HG03342 (cell line): ENCODE measurements around the gene CBFA2T2.
A peak's percentile ranks its signal among the peaks of the same experiment; 100 is the strongest.
"Not testable (repeated sequence)": the region's sequence is repeated elsewhere in the genome, so short reads cannot be mapped to it uniquely, and the experiment has no call there.

Experiments used
- ATAC-seq: cut with Tn5 transposase; IDR thresholded peaks from one replicate; pipeline ENCODE4 v1.9.1; 2021; ENCODE audit warnings: mild to moderate bottlenecking, moderate library complexity; ENCODE audit not compliant: unreplicated experiment

Gene CBFA2T2

DNA sequence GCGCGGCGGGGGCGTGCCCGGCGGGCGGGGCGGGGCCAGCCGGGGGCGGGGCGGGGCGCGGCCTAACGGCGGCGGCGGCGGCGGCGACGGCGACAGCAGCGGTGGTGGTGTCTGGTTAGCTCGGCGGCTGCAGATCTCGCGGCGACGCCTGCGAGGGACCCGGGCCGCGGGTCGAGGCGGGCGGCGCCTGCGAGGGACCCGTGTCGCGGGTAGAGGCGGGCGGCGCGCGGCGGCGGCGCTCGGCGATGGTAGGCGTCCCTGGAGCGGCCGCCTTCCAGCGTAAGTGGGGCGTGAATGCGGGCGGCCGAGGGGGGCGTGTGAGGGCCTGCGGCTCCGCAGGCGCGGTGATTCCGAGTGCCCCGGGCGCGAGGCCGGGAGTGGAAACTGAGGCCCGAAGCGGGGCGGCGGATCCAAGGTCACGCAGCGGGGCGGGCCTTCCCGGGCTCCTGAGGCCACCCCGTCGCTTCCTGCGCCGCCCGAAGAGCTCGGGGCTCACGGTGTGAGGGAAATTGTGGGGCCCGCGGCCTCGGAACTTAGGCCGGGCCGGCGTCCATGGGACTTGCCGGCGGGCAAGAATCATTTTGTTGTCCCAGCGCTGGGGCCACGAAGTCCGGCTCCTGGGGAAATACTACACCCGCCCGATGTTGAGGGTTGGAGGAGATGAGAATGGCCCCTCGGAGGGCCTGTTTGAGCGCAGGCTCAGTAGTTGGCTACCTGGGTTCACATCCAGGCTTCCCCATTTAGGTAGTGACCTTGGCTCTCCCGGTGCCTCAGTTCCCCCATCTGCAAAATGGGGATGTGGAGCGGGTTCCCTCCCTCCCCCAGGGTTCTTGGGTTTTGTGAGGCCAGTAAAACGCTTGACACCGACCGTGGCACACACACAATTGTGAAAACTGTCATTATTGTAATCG is at the start of gene CBFA2T2:
CBFA2T2 (plus strand) TSS at position 74 of the 911 bp plus-strand sequence; CDS start at position 246, 172 bp downstream.
- ATAC-seq: peak; percentile 45

DNA sequence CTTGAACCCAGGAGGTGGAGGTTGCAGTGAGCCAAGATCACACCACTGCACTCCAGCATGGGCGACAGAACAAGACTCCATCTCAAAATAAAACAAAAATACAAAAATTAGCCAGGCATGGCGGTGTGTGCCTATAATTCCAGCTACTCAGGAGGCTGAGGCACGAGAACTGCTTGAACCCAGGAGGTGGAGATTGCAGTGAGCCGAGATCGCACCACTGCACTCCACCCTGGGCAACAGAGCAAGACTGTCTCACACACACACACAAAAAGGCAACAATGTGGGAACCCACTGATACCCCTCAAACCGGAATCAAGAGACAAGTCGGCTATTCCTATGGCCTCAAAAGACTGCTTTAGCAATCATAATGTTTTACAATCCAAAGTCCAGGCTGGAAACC is 49.3 kb upstream of the CBFA2T2 start:
- not testable (repeated sequence) for ATAC-seq

DNA sequence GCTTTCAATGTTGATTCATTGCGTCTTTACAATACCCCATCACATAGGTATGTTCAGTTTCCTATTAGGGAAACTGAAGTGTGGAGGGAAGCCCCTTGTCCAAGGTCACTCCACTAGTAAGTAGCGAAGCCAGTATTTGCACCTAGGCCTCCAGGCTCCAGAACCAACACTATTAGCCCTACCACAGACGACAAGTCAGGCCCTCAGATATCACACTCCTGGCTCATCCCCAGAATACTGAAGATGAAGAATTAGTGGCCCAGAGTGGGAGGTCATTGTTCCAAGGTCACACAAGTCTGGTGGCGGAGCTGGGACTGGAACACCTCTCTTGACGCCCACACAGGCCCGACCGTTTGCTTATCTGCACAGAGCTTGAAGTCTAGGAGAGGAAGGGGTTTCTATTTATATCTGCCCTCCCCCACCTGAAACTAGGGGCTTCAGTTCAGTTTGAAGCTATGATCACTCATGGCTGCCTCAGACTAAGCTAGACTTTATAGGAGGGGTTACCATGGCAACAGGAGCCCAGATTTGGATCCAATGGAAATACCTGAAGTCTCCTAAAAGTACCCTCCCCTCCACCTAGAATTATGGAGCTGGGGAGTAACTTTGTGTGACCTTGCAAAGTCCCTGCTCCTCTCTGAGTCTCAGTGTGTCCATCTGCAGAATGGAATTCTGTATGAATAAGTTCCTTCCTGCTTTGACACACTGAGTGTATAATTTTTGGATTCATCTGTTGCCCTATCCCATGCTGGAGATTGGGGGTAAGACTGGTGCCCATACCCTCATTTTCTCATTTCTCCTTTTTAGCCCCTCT is 48.5 kb upstream of the CBFA2T2 start:
- ATAC-seq: no peak

GRCh38 chr20:33442136-33443005 is 47.5 kb upstream of the CBFA2T2 start:
- no peak for ATAC-seq

DNA sequence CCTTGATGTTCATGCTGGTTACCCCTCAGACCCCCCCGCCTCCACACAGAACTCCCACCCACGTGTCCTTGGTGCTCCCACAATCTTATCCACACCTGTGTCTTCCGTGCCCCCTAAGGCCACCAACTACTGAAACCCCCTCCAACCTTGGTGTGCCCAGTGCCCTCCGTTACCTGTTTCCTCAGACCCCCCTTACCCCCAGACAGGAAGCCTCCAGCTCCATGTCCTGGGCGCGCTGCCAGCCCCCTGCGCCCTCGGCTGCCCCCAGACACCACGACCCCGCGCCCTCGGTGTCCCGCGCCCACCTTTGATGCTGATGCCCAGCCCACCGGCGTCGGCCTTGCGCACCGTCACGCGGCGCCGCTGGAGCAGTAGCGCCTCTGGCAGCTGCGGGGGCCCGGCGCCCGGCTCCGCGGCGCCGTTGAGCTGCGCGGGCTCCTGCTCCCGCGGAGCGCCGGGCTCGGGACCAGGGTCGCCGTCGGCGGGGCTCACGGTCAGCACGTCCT is 46.8 kb upstream of the CBFA2T2 start:
- ATAC-seq: peak; percentile 22

GRCh38 chr20:33443512-33444239 is 46.2 kb upstream of the CBFA2T2 start, which contains the start of gene SNTA1:
Gene SNTA1, minus strand, starts transcription at chr20:33443763. Its CDS starts 143 bp downstream, at chr20:33443620.
- peak; percentile 73 for ATAC-seq

GRCh38 chr20:33444797-33445560 is 44.9 kb upstream of the CBFA2T2 start:
- no peak for ATAC-seq

DNA sequence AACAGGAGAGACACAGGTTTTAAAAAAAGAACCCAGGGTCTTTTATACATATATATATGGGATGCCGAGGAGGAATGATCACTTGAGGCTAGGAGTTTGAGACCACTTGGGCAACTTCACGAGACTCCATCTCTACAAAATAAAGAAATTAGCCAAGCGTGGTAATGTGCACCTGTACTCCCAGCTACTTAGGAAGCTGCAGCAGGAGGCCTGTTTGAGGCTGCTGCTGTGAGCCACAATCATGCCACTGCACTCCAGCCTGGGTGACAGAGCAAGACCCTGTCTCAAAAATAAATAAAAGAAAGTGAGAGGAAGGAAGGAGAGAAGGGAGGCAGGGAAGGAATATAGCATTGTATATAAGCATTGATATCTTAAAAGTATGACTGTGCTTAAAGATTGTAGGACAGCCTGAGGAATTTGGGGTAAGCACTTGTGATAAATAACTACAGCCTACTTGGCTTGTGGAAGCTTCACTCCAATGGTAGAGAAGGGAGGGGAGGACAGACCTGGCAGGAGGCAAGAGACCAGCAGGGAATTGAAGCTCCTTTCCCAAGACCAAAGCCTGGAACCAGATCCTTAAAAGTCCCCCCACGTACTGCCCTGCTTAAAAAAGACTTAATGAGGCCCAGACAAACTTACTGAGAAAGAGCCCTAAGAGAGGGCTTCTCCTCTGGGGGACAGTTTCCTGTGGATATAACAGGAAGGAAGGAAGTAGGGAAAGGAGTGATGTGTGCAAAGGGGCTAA is 43.8 kb upstream of the CBFA2T2 start:
- ATAC-seq: no peak

- ATAC-seq: no peak
These were observed 39.0 kb upstream of the CBFA2T2 start for GRCh38 chr20:33450867-33451266.

- peak; percentile 62 for ATAC-seq
These were observed 32.8 kb upstream of the CBFA2T2 start for GRCh38 chr20:33456916-33457642.

- ATAC-seq: no peak
These were observed 30.3 kb upstream of the CBFA2T2 start for GRCh38 chr20:33459599-33459998.

- no peak for ATAC-seq
These were observed 29.2 kb upstream of the CBFA2T2 start for GRCh38 chr20:33460711-33461110.

DNA sequence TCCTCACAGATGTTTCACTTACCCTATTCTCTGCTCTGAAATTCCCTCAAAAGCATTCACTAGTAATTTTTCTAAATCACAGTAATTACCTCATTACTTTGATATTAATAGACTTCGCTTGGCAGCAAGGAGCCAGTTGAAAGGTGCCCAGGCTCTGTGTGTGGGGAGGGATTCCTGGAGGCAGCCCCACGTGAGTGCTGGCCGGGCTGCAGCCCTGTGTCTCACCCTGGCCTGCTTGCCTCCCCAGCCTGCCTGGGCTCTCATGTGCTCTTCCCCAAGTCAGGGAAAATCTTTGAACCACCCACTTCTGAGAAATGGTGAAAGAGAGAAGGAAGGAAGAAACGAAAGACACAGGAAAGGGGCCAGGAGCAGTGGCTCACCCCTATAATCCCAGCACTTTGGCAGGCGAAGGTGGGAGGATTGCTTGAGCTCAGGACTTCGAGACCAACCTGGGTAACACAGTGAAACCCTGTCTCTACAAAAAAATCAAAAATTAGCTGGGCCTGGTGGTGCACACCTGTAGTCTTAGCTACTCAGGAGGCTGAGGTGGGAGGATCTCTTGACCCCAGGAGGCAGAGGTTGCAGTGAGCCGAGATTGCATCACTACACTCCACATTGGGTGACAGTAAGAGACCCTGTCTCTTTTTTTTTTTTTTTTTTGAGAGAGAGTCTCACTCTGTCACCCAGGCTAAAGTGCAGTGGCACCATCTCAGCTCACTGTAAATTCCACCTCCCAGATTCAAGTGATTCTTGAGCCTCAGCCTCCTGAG is 26.4 kb upstream of the CBFA2T2 start:
- ATAC-seq: no peak

GRCh38 chr20:33464759-33465158 is 25.1 kb upstream of the CBFA2T2 start:
- not testable (repeated sequence) for ATAC-seq

DNA sequence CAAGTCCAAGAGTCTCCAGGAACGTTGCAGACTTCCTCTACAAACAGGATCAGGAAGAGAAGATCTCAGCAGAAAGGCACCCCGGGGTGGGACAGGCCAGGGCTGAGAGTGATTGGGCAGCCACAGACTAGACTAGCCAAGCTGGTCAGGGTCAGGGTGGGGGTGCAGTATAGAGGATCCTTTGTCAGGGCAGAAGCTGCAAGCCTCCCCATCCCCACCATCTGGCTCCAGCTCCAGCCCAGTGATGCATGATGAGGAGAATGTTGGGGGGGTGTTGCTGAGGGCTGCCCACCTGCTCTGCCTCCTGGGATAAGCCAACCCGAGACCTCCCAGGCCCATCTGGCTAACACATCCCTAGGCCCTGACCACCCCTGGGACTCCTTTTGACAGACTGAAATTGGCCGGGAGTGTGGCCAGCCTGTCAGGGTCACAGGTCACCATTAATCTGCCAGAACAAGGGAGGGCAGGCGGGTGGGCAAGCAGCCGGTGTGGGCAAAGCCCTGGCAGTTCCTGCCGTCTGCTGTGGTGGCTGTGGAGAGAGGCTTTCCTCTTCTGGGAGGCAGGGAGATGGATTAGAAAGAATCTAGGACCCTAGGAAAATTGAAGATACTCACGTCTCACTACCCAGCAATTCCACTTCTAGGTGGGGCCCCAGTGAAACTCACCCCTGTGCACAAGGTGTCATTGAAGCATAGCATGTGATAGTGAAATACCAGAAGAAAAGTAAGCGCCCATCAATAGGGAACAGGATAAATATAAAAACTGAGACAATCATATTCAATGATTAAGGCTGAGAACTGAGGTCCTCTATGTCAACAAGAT is 24.2 kb upstream of the CBFA2T2 start:
- ATAC-seq: no peak

GRCh38 chr20:33466303-33466646 is 23.6 kb upstream of the CBFA2T2 start:
- no peak for ATAC-seq
